Aorta (tissue), 5 donors: Measurements from ENCODE around the gene TOMM7. TPM values are rescaled to one million over a fixed set of nuclear protein-coding genes. Genes with fewer than 3 reads are reported as not detected.
"Not testable (repeated sequence)": the region's sequence is repeated elsewhere in the genome, so short reads cannot be mapped to it uniquely, and the experiment has no call there.

ENCODE experiments used
- ATAC-seq: fragments of 200-7000 bp; cut with Tn5 transposase; one replicate; pipeline ENCODE4 v1.9.1; 2022; ENCODE audit warnings: moderate library complexity; ENCODE audit not compliant: low FRiP score
- DNase-seq, 2 donors: peaks; one replicate each; pipeline ENCODE4 v3.0.0-alpha.2; 2020
- H3K27ac ChIP-seq, 2 donors: one replicate each; pipeline ENCODE4 v1.5.1; 2013; ENCODE audit warnings: low read length in 2 of 2, mild to moderate bottlenecking in 2 of 2, moderate library complexity in 2 of 2, control low read depth in 1 of 2, inconsistent platforms in 1 of 2, low read depth in 1 of 2
- H3K27me3 ChIP-seq, 2 donors: one replicate each; pipeline ENCODE4 v1.6.1; 2013; ENCODE audit warnings: control low read depth in 1 of 2, low read length in 1 of 2, mild to moderate bottlenecking in 1 of 2, moderate library complexity in 1 of 2; ENCODE audit not compliant: insufficient read depth in 2 of 2, control insufficient read depth in 1 of 2
- H3K36me3 ChIP-seq, 2 donors: one replicate each; pipeline ENCODE4 v1.6.1; 2013; ENCODE audit warnings: control low read depth in 1 of 2, low read length in 1 of 2, mild to moderate bottlenecking in 1 of 2; ENCODE audit not compliant: insufficient read depth in 2 of 2, control insufficient read depth in 1 of 2
- H3K4me1 ChIP-seq, 2 donors: one replicate each; pipeline ENCODE4 v1.6.1; 2013; ENCODE audit warnings: low read length in 2 of 2, control low read depth in 1 of 2, mild to moderate bottlenecking in 1 of 2, moderate library complexity in 1 of 2; ENCODE audit not compliant: insufficient read depth in 2 of 2, control insufficient read depth in 1 of 2
- H3K4me3 ChIP-seq, 2 donors: one replicate each; pipeline ENCODE4 v1.5.1; 2013; ENCODE audit warnings: low read length in 2 of 2, control low read depth in 1 of 2, mild to moderate bottlenecking in 1 of 2
- H3K9me3 ChIP-seq: one replicate; pipeline ENCODE4 v1.6.1; 2013; ENCODE audit warnings: mild to moderate bottlenecking, low read length; ENCODE audit not compliant: control insufficient read depth
- WGBS, 2 donors: extraction: QIAGEN DNeasy Blood & Tissue Kit; methylation state at CpG; one replicate each; pipeline ENCODE4 v1.1.7; 2013; 5-methylcytosine and 5-hydroxymethylcytosine counted together
- intact Hi-C, 2 donors: fragments of 100-400 bp; cut with DNase I; formaldehyde crosslinking; loops; one replicate each; pipeline versions ENCODE4 v1.14.2 to v1.15.0; 2022
- polyA plus RNA-seq, 2 donors: library from polyadenylated mRNA; stranded (reverse); fragments of 200-250 nt; gene quantifications; one replicate each; pipeline ENCODE4 v1.2.3, GENCODE V29; 2013
- total RNA-seq, 2 donors: library from RNA; stranded (reverse); fragmentation: NEBNext Ultra II Directional; extraction: Animal tissue kit (Norgen Biotek cat#: 25700); gene quantifications; one replicate each; pipeline ENCODE4 v1.2.1, GENCODE V29; 2021
- donor health status: healthy with polysubstance abuse.
- donor health status: Bipolar disorder and iron deficiency.
- donor health status: DM: no; HTN: no; CAD: no.
- donor health status: DM: no; HTN: no; CAD: no.
- donor health status: DM: yes; HTN: yes; CAD: no.

Gene TOMM7
- total and polyA plus RNA-seq, 4 donors, result 250 to 1,149 (median 450) TPM

- intact Hi-C loops, result loop anchor here (10.0 kb wide), 4 partner anchors 88 to 292 kb away; partner anchors contain the start of gene HYCC1 (in 1 of the 2)
- H3K36me3 ChIP-seq, result peaks cover 2 to 7% of the 10 kb centered on the region in 2 donors
- DNase-seq (no peak), ATAC-seq (no peak)
- WGBS, 2 donors, result 50 to 59% methylated on average over 2 of the region's 2 CpGs
- H3K4me3 ChIP-seq, result no peak overlapping the region
- no peaks in the 10 kb centered on the region for H3K27me3 ChIP-seq
- peaks cover 0 to 9% of the 10 kb centered on the region in 2 donors for H3K4me1 ChIP-seq
- peak overlapping the region in 1 of 2 donors; percentile 68 for H3K27ac ChIP-seq
- H3K9me3 ChIP-seq, result no peaks in the 10 kb centered on the region
Measured at GRCh38 chr7:22856416-22856815, 33.8 kb upstream of the TOMM7 start.

DNA sequence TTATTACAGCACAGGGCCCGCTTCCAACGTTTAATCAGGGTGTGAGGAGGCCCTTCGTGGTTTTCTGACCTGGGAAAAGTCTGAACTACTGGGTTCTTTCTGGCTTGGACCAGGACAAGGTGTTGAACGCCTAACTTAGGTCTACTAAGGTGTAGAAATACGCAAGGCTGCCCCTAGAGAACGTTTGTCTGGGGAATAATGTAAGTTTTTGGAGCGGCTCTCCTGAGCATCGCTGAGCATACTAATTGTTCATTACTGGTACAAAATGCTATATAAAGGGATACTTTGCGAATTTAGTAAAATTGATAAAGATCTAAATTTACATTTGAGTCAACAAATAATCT, 32.4 kb upstream of the TOMM7 start:
- Histone ChIP-seq H3K4me3 (peak overlapping the region; percentile 61 to 66), H3K27ac (peak overlapping the region; percentile 15 to 66), H3K36me3 (no peaks in the 10 kb centered on the region), H3K4me1 (peaks cover 0 to 9% of the 10 kb centered on the region in 2 donors), H3K9me3 (no peaks in the 10 kb centered on the region), H3K27me3 (no peaks in the 10 kb centered on the region)
- WGBS, 2 donors, result 44 to 66% methylated on average over 9 of the region's 9 CpGs
- no peak for DNase-seq
- no peak for ATAC-seq
- intact Hi-C loops, result loop anchor here (2.0 to 10.0 kb wide), 5 partner anchors 90 to 290 kb away; partner anchors contain the start of gene HYCC1 (in 2 of the 2)

GRCh38 chr7:22854158-22855048, 31.8 kb upstream of the TOMM7 start:
- DNase-seq (peak; percentile 95 to 96), ATAC-seq (peak; percentile 92)
- intact Hi-C loops, result loop anchor here (2.0 to 10.0 kb wide), 6 partner anchors 90 to 290 kb away; partner anchors contain the start of genes HYCC1 (in 2 of the 2) and IL6 (in 1 of the 2)
- WGBS, 2 donors, result 1 to 5% methylated on average over 47 to 76 of the region's 76 CpGs
- no peaks in the 10 kb centered on the region for H3K9me3 ChIP-seq
- H3K4me1 ChIP-seq, result peaks cover 0 to 3% of the 10 kb centered on the region in 2 donors
- peak overlapping the region; percentile 15 to 66 for H3K27ac ChIP-seq
- peak overlapping the region; percentile 61 to 66 for H3K4me3 ChIP-seq
- no peaks in the 10 kb centered on the region for H3K36me3 ChIP-seq
- no peaks in the 10 kb centered on the region for H3K27me3 ChIP-seq

DNA sequence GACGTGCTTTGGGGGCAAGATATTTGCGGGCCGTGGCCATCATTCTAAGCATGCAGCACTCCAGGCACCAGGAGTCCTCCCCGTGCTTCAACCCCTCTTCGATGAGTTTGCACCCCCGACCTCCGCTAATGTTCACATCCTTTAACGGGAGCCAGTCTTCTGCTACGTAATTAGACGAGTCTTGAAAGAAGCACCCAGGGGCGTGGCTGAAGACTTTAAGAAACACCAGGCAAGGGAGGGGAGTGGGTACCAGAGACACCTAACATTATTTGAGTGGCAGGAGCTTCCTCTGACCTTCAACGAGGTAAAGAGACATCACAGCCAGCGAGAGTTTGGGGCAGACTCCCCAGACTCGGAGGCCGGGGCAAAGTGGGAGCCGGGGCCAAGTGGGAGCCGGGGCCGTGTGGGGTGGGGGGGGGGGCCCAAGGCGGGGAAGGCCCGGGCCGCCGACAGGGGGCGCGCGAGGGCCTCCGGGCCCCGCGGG, 31.1 kb upstream of the TOMM7 start:
- peak in 1 of 2 donors; percentile 54 for DNase-seq
- WGBS, 2 donors, result 13 to 16% methylated on average over 18 to 28 of the region's 28 CpGs
- Histone ChIP-seq H3K27ac (no peak overlapping the region), H3K36me3 (no peaks in the 10 kb centered on the region), H3K4me1 (no peaks in the 10 kb centered on the region), H3K27me3 (no peaks in the 10 kb centered on the region), H3K9me3 (no peaks in the 10 kb centered on the region), H3K4me3 (peak overlapping the region in 1 of 2 donors; percentile 61)
- intact Hi-C loops, result loop anchor here (2.0 to 10.0 kb wide), 6 partner anchors 91 to 289 kb away; partner anchors contain the start of genes HYCC1 (in 2 of the 2) and IL6 (in 1 of the 2)
- no peak for ATAC-seq

DNA sequence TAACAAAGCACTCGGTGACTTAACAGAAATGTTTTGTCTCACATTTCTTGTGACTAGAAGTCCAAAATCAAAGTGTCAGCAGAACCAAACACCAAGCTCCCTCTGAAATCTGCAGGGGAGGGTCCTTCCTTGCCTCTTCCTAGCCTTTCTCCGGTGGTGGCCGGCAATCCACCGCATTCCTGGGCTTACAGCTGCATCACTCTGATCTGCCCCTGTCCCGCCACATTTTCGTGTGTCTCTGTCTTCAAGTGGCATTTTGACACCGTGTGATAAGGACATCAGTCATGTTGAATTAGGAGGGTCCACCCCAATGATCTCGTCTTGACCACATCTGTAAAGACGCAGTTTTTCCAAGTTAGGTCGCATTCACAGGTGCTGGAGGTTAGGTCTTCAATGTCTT, 30.5 kb upstream of the TOMM7 start:
- Histone ChIP-seq H3K9me3 (no peaks in the 10 kb centered on the region), H3K4me1 (no peaks in the 10 kb centered on the region), H3K27ac (no peak overlapping the region), H3K27me3 (no peaks in the 10 kb centered on the region), H3K36me3 (no peaks in the 10 kb centered on the region), H3K4me3 (no peak overlapping the region)
- 74 to 80% methylated on average over 10 of the region's 10 CpGs for WGBS, 2 donors
- DNase-seq (no peak), ATAC-seq (no peak)
- intact Hi-C loops, result loop anchor here (5.0 to 10.0 kb wide), 5 partner anchors 92 to 288 kb away; partner anchors contain the start of genes HYCC1 (in 1 of the 2) and IL6 (in 1 of the 2)

GRCh38 chr7:22851145-22851544, 28.5 kb upstream of the TOMM7 start:
- DNase-seq (no peak), ATAC-seq (no peak)
- H3K4me3 ChIP-seq, result no peak overlapping the region
- intact Hi-C loops, result loop anchor here (5.0 to 10.0 kb wide), 5 partner anchors 94 to 286 kb away; partner anchors contain the start of genes HYCC1 (in 1 of the 2) and IL6 (in 1 of the 2)
- peaks cover 0 to 2% of the 10 kb centered on the region in 2 donors for H3K27me3 ChIP-seq
- 76% methylated on average over 2 of the region's 2 CpGs for WGBS, 2 donors
- H3K9me3 ChIP-seq, result no peaks in the 10 kb centered on the region
- no peaks in the 10 kb centered on the region for H3K36me3 ChIP-seq
- no peaks in the 10 kb centered on the region for H3K4me1 ChIP-seq
- H3K27ac ChIP-seq, result no peak overlapping the region

- not testable (repeated sequence) for H3K36me3 ChIP-seq, ATAC-seq, H3K4me1 ChIP-seq, DNase-seq, H3K27ac ChIP-seq, H3K27me3 ChIP-seq, H3K9me3 ChIP-seq, H3K4me3 ChIP-seq
- intact Hi-C loops, result loop anchor here (5.0 to 10.0 kb wide), 5 partner anchors 94 to 286 kb away; partner anchors contain the start of genes HYCC1 (in 1 of the 2) and IL6 (in 1 of the 2)
- 97 to 100% methylated on average over 1 of the region's 1 CpG for WGBS, 2 donors
Measured at GRCh38 chr7:22850394-22850793, 27.7 kb upstream of the TOMM7 start.

DNA sequence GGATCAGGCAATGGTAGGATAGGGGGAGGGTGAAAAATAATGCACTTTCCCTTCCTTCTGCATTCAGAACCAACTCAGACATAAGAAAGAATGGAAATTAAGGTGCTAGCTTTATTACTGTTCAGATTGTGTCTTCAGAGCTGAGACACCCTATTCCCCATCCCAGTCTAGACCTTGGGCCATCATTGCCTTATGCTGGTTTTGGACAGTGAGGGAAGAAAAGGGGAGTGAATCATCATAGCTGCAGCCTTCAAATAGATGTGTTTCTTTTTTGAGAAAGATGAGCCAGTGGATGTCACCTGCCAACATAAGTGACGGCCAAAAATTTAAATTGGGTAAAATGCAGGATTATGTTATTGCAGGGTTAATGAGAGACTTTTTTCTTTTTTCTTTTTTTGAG, 27.0 kb upstream of the TOMM7 start:
- DNase-seq (no peak), ATAC-seq (no peak)
- no peaks in the 10 kb centered on the region for H3K9me3 ChIP-seq
- H3K27me3 ChIP-seq, result peaks cover 0 to 2% of the 10 kb centered on the region in 2 donors
- H3K4me3 ChIP-seq, result no peak overlapping the region
- no peaks in the 10 kb centered on the region for H3K36me3 ChIP-seq
- intact Hi-C loops, result loop anchor here (5.0 to 10.0 kb wide), 5 partner anchors 95 to 285 kb away; partner anchors contain the start of genes HYCC1 (in 1 of the 2) and IL6 (in 1 of the 2)
- no peak overlapping the region for H3K27ac ChIP-seq
- H3K4me1 ChIP-seq, result no peaks in the 10 kb centered on the region
- 99 to 100% methylated on average over 1 of the region's 1 CpG for WGBS, 2 donors
